ENCODE results near the gene GIT2.
"Not testable (repeated sequence)": the region's sequence is repeated elsewhere in the genome, so short reads cannot be mapped to it uniquely, and the experiment has no call there.

GIT2 gene

DNA sequence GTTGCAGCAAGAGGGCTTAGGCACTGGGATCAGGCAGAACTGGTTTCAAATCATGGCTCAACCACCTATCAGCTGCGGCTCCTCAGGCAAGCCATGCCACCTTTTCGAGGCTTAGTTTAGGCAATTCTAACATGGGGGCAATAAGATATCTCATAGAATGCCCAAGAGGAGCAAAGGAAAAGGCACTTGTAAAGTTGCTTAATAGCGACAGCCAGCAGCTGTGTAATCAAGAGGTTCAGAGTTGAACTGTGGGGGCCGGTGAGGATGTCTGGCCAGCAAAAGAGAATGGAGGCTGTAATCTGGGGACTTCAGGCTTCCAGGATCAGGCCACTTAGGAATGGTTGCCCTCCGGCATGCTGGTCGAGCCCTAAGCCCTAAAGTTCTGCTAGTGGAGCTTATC, 99.1 kb downstream of the GIT2 start:
- TF ChIP-seq, protein P1, sequence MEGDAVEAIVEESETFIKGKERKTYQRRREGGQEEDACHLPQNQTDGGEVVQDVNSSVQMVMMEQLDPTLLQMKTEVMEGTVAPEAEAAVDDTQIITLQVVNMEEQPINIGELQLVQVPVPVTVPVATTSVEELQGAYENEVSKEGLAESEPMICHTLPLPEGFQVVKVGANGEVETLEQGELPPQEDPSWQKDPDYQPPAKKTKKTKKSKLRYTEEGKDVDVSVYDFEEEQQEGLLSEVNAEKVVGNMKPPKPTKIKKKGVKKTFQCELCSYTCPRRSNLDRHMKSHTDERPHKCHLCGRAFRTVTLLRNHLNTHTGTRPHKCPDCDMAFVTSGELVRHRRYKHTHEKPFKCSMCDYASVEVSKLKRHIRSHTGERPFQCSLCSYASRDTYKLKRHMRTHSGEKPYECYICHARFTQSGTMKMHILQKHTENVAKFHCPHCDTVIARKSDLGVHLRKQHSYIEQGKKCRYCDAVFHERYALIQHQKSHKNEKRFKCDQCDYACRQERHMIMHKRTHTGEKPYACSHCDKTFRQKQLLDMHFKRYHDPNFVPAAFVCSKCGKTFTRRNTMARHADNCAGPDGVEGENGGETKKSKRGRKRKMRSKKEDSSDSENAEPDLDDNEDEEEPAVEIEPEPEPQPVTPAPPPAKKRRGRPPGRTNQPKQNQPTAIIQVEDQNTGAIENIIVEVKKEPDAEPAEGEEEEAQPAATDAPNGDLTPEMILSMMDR (IDR thresholded peaks at IDR 0.05; ENCODE audit: insufficient read depth, missing control alignments): no peak
- FAIRE-seq (no peak), DNase-seq (ENCODE audit: insufficient read length, low spot score) (no peak)

DNA sequence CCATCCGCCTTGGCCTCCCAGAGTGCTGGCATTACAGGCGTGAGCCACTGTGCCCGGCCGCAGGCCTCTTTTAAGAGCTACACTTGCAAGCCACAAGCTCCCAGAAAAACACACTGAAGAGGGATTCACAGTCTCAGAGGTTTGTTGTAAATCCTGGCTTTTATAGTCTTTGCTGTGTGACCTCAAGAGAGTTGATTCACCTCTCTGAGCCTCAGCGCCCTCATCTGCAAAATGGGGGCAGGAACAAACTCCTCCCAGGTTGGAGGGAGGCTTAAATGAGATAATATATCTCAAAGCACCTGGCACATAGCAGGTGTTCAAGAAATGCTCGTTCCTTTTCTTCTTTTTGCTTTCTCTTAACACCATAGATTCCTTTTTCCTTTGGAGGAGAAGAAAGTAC, 100.0 kb downstream of the GIT2 start:
- FAIRE-seq (no peak), DNase-seq (ENCODE audit: insufficient read length, low spot score) (no peak)
- TF ChIP-seq, protein P1 (IDR thresholded peaks at IDR 0.05; ENCODE audit: insufficient read depth, missing control alignments): no peak

DNA sequence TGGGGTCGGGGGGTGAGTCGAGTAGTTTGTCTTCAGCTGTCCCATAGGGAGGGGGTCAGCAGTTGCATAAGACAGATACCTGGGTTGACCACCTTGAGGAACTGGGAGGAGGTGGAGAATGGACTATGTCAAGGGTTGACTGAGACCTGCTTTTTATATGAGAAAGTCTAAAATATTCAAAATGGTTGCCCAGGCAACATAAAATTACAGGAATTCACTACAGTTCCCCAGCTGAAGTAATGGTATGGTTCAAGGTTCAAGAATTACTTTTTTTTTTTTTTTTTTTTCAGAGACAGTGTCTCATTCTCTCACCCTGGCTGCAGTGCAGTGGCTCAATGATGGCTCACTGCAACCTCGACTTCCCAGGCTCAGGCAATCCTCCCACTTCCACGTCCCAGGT, 101.2 kb downstream of the GIT2 start:
- FAIRE-seq (no peak), DNase-seq (ENCODE audit: insufficient read length, low spot score) (no peak)

DNA sequence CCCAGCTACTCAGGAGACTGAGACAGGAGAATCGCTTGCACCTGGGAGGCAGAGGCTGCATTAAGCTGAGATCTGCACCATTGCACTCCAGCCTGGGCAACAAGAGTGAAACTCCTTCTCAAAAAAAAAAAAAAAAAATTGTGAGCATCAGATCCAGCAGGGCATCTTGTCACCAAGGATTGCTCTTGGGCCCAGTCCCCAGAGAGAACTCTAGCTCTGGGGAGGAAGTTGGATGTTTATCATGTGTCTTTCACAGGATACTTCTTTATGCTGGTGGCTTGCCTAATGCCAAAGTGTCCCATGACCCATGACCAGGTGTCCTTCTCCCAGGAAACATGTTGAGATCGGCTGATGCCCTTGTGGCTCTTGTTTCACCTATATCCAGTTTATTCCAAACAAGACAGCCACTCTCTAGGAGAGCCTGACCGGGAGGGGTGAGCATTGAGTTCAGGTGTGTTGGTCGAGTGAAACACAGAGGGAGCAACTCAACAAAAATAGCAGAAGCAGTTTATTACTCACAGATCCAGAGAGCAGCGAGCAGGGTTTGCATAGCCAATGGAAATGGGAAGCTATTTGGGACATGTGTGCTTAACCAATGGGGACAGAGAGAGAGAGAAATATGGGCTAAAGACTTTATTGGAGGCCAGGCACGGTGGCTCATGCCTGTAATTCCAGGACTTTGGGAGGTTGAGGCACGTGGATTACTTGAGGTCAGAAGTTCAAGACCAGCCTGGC, 102.7 kb downstream of the GIT2 start:
- no peak for DNase-seq (ENCODE audit: insufficient read length, low spot score)
- no peak for FAIRE-seq
- TF ChIP-seq, protein P1 (IDR thresholded peaks at IDR 0.05; ENCODE audit: insufficient read depth, missing control alignments): no peak

More for the DNA sequence above, 101.2 kb downstream of the GIT2 start:
- TF ChIP-seq, protein P1 (IDR thresholded peaks at IDR 0.05; ENCODE audit: insufficient read depth, missing control alignments): no peak

DNA sequence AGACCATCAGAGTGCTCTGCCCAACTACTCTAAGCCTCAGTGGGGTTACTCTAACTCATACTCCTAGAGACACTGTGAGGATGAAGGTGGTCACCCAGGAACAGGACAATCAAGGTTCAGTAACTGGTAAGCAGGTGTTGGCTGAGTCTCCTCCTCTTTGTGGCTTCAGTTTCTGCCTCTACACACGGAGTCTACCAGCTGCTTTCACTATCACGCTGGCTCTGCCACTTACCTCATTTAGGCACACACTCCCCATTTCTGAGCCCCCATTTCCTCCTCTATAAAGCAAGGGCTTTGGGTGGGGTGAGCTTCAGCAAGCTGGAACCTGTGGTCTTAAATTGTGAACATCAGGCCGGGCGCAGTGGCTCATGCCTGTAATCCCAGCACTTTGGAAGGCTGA, 103.4 kb downstream of the GIT2 start:
- FAIRE-seq (no peak), DNase-seq (ENCODE audit: insufficient read length, low spot score) (no peak)
- TF ChIP-seq, protein P1 (IDR thresholded peaks at IDR 0.05; ENCODE audit: insufficient read depth, missing control alignments): no peak

DNA sequence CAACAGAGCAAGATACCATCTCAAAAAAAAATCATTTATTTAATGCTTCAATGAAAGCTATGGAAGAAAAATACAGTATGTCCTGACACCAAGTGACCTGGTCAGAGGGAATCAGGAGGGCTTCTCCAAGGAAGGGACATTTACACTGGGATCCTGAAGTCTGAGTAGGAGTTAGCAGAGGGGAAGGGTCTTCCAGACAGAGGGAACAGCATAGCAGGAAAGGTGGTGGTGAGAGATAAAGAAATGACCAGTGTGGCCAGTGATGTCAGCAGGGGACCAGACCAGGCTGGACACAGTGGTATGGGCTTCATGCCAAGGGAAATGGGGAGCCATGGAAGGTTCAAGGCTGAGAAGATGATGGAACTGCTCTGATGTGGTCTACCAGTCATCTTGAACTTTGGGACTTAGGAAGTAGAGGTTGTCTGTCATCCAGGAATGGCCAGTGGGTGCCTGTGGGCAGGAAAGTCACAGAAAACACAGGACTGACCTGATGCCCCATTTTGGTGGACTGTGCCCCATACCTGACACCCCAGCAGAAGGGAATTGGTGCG, 103.9 kb downstream of the GIT2 start:
- no peak for FAIRE-seq
- TF ChIP-seq, protein P1 (IDR thresholded peaks at IDR 0.05; ENCODE audit: insufficient read depth, missing control alignments): no peak

DNA sequence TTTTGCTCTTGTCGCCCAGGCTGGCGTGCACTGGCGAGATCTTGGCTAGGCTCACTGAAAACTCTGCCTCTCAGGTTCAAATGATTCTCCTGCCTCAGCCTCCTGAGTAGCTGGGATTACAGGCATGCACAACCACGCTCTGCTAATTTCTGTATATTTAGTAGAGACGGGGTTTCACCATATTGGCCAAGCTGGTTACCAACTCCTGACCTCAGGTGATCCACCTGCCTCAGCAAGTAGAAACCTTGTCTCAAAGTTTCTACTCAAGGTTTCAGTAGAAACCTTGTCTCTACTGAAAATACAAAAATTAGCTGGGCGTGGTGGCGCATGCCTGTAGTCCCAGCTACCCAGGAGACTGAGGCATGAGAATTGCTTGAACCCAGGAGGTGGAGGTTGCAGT, 104.4 kb downstream of the GIT2 start:
- not testable (repeated sequence) for DNase-seq (ENCODE audit: insufficient read length, low spot score); FAIRE-seq

More for the DNA sequence above, 103.9 kb downstream of the GIT2 start:
- DNase-seq (ENCODE audit: insufficient read length, low spot score): no peak

All from D721Med (cell line).